MCF 10A (cell line): Measurements from ENCODE around the gene PSMB9. TPM values are rescaled to one million over a fixed set of nuclear protein-coding genes. Genes with fewer than 3 reads are reported as not detected.
A peak's percentile ranks its signal among the peaks of the same experiment; 100 is the strongest.
"Not testable (repeated sequence)": the region's sequence is repeated elsewhere in the genome, so short reads cannot be mapped to it uniquely, and the experiment has no call there.

Experiments used
- Bru-seq: library from RNA; stranded (reverse); fragments of 400-500 nt; gene quantifications from one replicate; lab custom pipeline; 2021; lab: Mats Ljungman, UMichigan
- BruChase-seq, 2 experiments: library from RNA; stranded (reverse); fragments of 400-500 nt; gene quantifications; one replicate each; lab custom pipeline; 2021; lab: Mats Ljungman, UMichigan
- BruUV-seq: library from RNA; stranded (reverse); fragments of 400-500 nt; replicated peaks from 2 replicates; lab custom pipeline; 2021; lab: Mats Ljungman, UMichigan
- CTCF ChIA-PET: fragments of 300-600 bp; sonication (Branson Sonifier 250); formaldehyde crosslinking; extraction: SDS; loops from one replicate; lab custom pipeline; 2021; ENCODE audit warnings: antibody characterized with exemption, inconsistent platforms; lab: Yijun Ruan, JAX
- POLR2A ChIA-PET: fragments of 300-600, 350-650 bp; sonication (Branson Sonifier 250); formaldehyde crosslinking; extraction: SDS; loops from one replicate; lab custom pipeline; 2020; ENCODE audit warnings: antibody characterized with exemption, inconsistent platforms; lab: Yijun Ruan, JAX
- DNase-seq: peaks from one replicate; pipeline ENCODE4 v3.0.0-alpha.2; 2018; ENCODE audit not compliant: unreplicated experiment
- H3K27ac Mint-ChIP-seq: one replicate; pipeline ENCODE4 v1.8.0; 2022; ENCODE audit warnings: mild to moderate bottlenecking, low read depth, mixed read lengths; ENCODE audit not compliant: unreplicated experiment
- H3K27me3 Mint-ChIP-seq: one replicate; pipeline ENCODE4 v1.8.0; 2022; ENCODE audit warnings: mixed read lengths; ENCODE audit not compliant: insufficient read depth, unreplicated experiment
- H3K36me3 Mint-ChIP-seq: one replicate; pipeline ENCODE4 v1.8.0; 2022; ENCODE audit warnings: mild to moderate bottlenecking, moderate library complexity, mixed read lengths; ENCODE audit not compliant: insufficient read depth, unreplicated experiment
- H3K4me1 Mint-ChIP-seq: one replicate; pipeline ENCODE4 v1.8.0; 2022; ENCODE audit warnings: mixed read lengths; ENCODE audit not compliant: insufficient read depth, unreplicated experiment
- H3K4me3 Mint-ChIP-seq: one replicate; pipeline ENCODE4 v1.8.0; 2022; ENCODE audit warnings: mild to moderate bottlenecking, moderate library complexity, mixed read lengths; ENCODE audit not compliant: unreplicated experiment
- H3K9me3 Mint-ChIP-seq: one replicate; pipeline ENCODE4 v1.8.0; 2022; ENCODE audit warnings: mixed read lengths; ENCODE audit not compliant: unreplicated experiment
- CTCF ChIP-seq: fragments of 200-600 bp; IDR thresholded peaks from one replicate; pipeline ENCODE4 v1.8.0; 2022; ENCODE audit warnings: antibody characterized with exemption, mild to moderate bottlenecking; ENCODE audit not compliant: unreplicated experiment
- intact Hi-C: fragments of 100-400 bp; cut with micrococcal nuclease; formaldehyde crosslinking; loops from 2 replicates; pipeline ENCODE4 v1.14.1; 2022
- long read RNA-seq: library from polyadenylated mRNA; stranded (forward); transcript quantifications from one replicate; pipeline ENCODE4 v2.0.0, GENCODE V29; 2022
- total RNA-seq: library from RNA; stranded (reverse); gene quantifications from 2 replicates; pipeline ENCODE4 v1.2.3, GENCODE V29; 2022

PSMB9 gene
- total RNA-seq (3.5 and 4.4 TPM in 2 replicates), Bru-seq, nascent RNA (percentile 23 among the genes with signal in this experiment), BruChase-seq, experiment 1, labeled RNA remaining after a 6-hour chase (percentile 29 among the genes with signal in this experiment), BruChase-seq, experiment 2, labeled RNA remaining after a 2-hour chase (percentile 30 among the genes with signal in this experiment)
- long read RNA-seq, transcript PSMB9-207 (6 exons, 782 nt) = major isoform, 8 of 9 reads
- long read RNA-seq, partial matches to known transcripts = 0 of 9 reads
- long read RNA-seq, other reads (novel, unspliced or antisense) = 1 of 9 reads

- Mint-ChIP-seq H3K36me3 (peaks cover 14% of the 10 kb centered on the region), H3K4me1 (peaks cover 21% of the 10 kb centered on the region), H3K27ac (peak within 1 kb of the TSS; percentile 94), H3K4me3 (peak within 1 kb of the TSS; percentile 99), H3K9me3 (no peaks in the 10 kb centered on the region), H3K27me3 (no peaks in the 10 kb centered on the region)
- ChIA-PET POLR2A (interaction anchor here (0.6 to 5.6 kb wide), 23 partner anchors 8 to 1307 kb away, joined by 3 to 111 read pairs (median 4); partner anchors contain the start of genes GPANK1, PSMB8, RPS18 and TAP2), CTCF (interaction anchor here (0.6 to 5.7 kb wide), 16 partner anchors 9 to 658 kb away, joined by 3 to 110 read pairs (median 4); partner anchors contain the start of genes PSMB8 and TAP2)
- intact Hi-C loops = loop anchor here (1.0 kb wide), 3 partner anchors 15 to 27 kb away; partner anchors contain the start of gene TAP2
- BruUV-seq = no TSS peak
- TF ChIP-seq CTCF = peak; percentile 51
- peak; percentile 94 for DNase-seq
These were observed at the start of gene PSMB9, which contains the start of gene TAP1 for GRCh38 chr6:32853541-32854375. Gene PSMB9, plus strand, starts transcription at chr6:32854192. Its CDS starts 38 bp downstream, at chr6:32854230. Gene TAP1, minus strand, starts transcription at chr6:32853704. Its CDS starts 68 bp downstream, at chr6:32853636.

DNA sequence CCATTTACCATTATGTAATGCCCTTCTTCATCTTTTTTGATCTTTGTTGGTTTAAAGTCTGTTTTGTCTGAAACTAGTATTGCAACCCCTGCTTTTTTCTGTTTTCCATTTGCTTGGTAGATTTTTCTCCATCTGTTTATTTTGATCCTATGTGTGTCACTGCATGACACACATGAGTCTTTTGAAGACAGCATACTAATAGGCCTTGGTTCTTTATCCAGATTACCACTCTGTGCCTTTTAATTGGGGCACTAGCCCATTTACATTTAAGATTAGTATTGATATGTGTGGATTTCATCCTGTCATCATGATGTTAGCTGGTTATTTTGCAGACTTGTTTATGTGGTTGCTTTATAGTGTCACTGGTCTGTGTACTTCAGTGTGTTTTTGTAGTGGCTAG lies 48.6 kb upstream of the PSMB9 start:
- CTCF ChIA-PET = interaction anchor here (0.7 to 1.4 kb wide), 2 partner anchors 63 to 376 kb away, joined by 3 to 6 read pairs; no protein-coding TSS in a partner anchor
- BruUV-seq, H3K9me3 Mint-ChIP-seq: not testable (repeated sequence)

DNA sequence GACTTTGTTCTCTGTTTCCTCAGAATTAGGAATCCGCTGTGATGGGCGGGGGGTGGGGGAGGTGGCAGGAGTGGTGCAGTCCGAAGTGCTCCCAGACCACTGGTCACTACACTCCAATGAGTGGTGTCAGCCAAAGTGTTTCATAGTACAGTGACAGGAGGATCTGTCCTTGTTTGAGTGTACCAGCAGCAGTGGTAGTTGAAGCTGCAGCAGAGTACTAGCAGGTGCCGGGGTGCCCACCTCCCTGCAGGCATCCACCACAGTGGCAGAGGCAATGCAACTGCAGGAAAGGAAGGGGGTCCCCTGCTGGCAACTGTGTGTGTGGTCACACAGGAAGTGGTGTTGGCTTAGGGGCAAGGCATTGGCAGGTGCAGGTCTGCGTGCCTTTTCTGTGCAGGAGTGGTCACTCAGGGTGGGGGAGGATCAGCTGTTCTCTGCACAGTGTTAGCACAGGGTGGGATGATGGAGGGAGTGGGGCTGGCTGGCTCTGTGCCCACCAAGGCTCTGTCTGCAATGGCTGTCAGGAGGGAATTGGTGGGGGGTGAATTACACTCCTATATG lies 46.9 kb upstream of the PSMB9 start:
- intact Hi-C loops = no loop called here
- DNase-seq = no peak
- H3K36me3 Mint-ChIP-seq = no peaks in the 10 kb centered on the region
- no peak overlapping the region for H3K4me3 Mint-ChIP-seq
- ChIA-PET POLR2A (no interaction called here), CTCF (interaction anchor here (0.6 to 1.4 kb wide), 4 partner anchors 9 to 61 kb away, joined by 3 to 6 read pairs (median 4); partner anchors contain the start of gene TAP1)
- no peak overlapping the region for H3K27ac Mint-ChIP-seq
- H3K4me1 Mint-ChIP-seq = no peaks in the 10 kb centered on the region
- H3K27me3 Mint-ChIP-seq = peaks cover 48% of the 10 kb centered on the region
- no peak for TF ChIP-seq CTCF
- no peaks in the 10 kb centered on the region for H3K9me3 Mint-ChIP-seq
- no TSS peak for BruUV-seq

More for the DNA sequence above, 48.6 kb upstream of the PSMB9 start:
- H3K36me3 Mint-ChIP-seq, POLR2A ChIA-PET, H3K4me3 Mint-ChIP-seq, H3K4me1 Mint-ChIP-seq, H3K27ac Mint-ChIP-seq, intact Hi-C loops, DNase-seq: not testable (repeated sequence)
- peaks cover 62% of the 10 kb centered on the region for H3K27me3 Mint-ChIP-seq

DNA sequence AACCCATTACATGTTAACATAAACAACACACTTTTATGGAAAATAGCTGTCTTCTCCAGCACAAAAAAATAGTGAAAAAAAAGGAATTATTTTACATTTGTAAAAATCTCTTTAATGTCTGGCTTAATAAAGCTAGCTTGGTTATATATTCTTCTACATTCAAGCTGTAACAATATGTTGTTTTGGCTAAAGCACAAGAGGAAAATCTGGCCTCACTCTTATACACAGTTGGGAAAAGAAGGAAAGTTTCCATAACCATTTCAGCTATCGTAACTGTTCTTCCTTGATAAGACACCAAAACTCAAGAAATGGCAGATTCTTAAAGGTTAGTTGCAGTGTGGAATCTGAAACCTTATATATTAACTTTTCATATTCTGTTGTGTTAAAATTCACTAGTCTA lies 44.8 kb upstream of the PSMB9 start:
- Mint-ChIP-seq H3K9me3 (no peaks in the 10 kb centered on the region), H3K4me3 (no peak overlapping the region), H3K27me3 (peaks cover 28% of the 10 kb centered on the region), H3K4me1 (no peaks in the 10 kb centered on the region), H3K36me3 (no peaks in the 10 kb centered on the region), H3K27ac (no peak overlapping the region)
- no TSS peak for BruUV-seq
- intact Hi-C loops = no loop called here
- TF ChIP-seq CTCF = no peak
- CTCF ChIA-PET = interaction anchor here (0.7 kb wide), 3 partner anchors 24 to 279 kb away, joined by 3 read pairs; partner anchors contain the start of genes HLA-DRB5 and TAP2
- no peak for DNase-seq
- POLR2A ChIA-PET = interaction anchor here (0.9 kb wide), 1 partner anchor 11 kb away, joined by 4 read pairs; no protein-coding TSS in a partner anchor
